Urothelium cell line (cell line): ENCODE results near the gene COL20A1.

Experiments
- DNase-seq: peaks from one replicate; pipeline ENCODE4 v3.0.0; 2011; ENCODE audit warnings: low spot score, mixed read lengths
- FAIRE-seq: peaks from 2 replicates; lab custom pipeline; 2011; peaks lifted over from hg19 to GRCh38; lab: Jason Lieb, UNC

COL20A1 gene

DNA sequence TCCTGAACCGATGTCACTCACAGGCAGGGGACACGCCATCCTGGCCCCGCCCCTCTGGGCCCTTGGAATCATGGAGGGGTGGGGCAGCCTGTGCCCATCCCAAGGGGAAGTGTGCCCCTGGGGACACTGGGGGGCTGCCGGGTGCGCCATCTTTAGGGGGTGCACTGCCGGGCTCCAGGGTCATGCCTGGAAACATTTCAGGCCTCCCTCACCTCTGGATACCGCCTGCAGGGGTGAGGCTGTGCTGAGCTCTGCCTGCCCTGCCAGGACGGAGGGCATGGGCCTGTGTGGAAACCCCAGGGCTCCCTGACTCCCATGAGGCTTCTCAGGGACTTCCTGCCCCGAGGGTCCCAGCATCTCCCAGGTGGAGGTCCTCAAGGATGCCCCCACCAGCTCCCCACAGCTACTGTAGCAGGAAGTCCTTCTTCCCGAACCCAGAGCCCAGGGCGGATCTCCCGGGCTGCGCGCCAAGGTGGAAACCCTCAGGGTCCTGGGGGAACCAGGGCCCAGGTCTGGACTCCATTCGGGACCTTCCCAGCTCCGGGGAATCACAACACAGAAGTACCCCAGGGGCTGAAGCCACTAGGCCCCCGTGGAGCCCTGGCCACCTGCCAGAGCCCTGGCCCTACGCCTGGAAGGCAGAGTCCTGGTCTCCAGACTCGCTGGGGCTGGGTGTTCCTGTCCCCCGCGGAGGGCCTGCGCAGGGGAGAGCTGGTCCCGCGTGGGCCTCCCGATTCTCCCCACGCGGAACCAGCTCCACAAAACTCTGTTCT lies 52.5 kb downstream of the COL20A1 start:
- no peak for DNase-seq
- no peak for FAIRE-seq

GRCh38 chr20:63346131-63347080 lies 53.4 kb downstream of the COL20A1 start:
- FAIRE-seq, result peak; percentile 17

DNA sequence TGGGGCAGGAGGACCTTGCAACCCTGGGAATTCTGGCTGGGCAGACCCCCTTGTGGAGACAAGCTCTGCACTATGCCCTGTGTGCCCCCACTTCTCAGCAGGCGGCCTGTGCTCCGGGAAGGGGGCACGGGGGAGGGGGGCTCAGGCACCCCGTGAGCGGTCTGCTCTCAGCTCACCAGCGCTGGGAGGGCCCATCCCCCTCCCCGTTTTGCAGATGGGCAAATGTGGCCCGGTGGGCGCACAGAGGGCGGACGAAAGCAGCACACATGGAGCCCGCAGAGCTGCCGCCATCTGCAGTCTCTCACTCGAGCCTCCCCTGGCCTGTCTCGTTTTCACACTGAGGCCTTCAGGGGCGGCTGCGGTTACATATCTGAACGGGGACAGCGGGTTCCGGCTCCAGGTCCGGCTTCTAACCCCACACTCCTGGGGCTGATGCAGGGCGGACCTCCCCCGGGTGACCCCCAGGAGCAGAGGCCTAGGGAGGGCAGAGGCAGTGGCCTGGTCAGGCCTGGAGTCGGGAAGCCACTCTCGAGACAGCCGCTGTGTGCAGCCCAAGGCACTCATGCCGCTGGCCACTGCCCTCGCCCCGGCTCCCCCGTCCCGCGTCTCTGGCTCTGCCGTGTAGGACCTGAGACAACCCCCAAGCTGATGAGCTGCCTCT lies 54.2 kb downstream of the COL20A1 start:
- FAIRE-seq (peak; percentile 74), DNase-seq (no peak)

More at GRCh38 chr20:63346131-63347080, 53.4 kb downstream of the COL20A1 start:
- DNase-seq, result no peak

DNA sequence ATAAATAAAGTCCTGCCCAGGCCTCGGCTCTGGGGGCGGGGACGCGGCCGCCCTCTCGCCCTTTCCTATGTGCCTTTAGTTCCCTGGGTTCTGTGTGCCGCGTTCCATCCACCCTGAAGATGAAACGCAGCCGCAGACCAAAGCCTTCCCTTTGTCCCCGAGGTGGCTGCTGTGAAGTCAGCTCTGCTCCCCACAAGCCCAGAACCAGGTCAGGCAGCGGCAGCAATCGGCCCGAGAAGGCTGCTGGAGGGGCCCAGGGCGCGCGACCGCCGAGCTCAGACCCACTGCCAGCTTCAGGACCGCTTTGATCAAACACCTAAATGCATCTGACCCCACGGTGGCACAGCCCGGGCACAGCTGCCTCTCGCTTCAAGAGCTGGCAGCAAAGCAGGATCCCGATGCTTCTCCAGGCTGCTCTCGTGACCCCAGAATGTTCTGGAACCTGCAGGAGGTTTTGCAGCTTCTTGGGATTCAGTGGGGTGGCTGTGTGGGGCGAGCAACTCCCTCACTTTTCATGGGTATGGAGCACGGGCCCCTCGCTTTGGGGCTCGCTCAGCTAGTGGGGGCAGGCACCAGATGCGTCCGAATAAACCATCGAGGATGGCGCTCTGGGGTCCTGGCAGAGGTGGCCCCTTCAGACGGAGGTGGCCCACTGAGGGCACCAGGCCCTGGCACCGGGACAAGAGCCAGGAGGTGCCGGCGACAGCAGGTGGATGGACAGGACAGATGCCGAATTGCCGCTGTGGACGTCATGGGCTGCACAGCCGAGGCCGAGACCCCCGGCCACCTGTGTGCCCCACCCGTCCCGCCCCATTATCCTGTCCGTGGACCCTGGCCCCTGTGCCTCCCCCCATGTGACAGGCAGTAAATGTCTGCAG lies 55.2 kb downstream of the COL20A1 start:
- DNase-seq, result no peak
- FAIRE-seq, result no peak

DNA sequence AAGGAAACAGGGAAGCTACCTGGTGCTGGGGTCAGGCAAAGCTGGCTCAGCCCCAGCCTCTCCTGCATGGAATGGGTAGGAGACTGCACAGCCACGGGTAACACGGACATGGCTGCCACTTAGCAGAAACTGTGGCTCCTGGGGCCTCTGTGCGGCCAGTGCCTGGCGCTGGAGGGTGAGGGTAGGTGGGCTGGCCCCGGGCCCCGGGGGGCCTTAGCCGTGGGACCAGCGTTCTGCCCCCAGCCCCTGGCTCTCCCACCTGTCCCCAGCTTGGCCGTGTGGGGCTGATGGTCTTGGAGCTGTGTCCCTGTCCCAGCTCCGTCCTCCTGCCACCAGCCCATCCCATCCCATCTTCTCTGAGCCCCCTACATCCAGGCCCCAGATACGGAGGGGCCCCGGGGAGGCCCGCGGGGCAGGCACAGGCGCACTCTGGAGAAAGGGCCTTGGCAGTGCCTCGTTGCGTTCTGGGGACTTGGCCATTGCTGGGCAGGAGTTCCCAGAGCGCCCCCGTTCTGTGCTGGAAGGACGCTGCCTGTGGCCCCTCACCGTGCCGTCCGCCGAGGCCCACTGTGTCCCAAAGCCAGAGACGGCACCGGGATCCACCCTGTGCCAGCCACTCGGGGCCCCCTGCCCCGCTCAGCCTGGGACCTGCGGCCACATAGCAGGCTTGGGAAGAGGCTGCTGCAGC lies 56.0 kb downstream of the COL20A1 start:
- no peak for FAIRE-seq

DNA sequence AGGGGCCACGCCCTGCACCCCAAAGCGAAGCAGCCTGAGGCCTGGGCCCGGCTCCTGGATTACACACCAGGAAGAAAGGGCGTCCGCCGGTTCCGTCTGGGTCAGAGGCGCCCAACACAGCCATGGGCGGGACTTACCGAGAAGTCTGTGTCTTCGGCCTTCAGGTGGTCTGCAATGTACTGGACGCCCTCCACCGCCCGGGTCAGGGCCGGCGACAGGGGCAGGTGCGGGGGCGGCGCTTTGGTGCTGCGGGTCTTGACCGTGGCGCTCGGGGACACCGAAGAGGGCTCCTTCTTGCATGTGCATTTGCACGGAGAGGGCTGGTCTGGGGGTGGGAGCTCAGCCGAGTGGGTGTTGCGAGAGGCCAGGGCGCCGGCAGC lies 56.5 kb downstream of the COL20A1 start:
- no peak for DNase-seq

More for the DNA sequence above, 56.0 kb downstream of the COL20A1 start:
- no peak for DNase-seq

GRCh38 chr20:63350196-63350595 lies 57.2 kb downstream of the COL20A1 start:
- peak; percentile 99 for FAIRE-seq

More for the DNA sequence above, 56.5 kb downstream of the COL20A1 start:
- no peak for FAIRE-seq

GRCh38 chr20:63350597-63351325 lies 57.8 kb downstream of the COL20A1 start:
- FAIRE-seq (peak; percentile 99), DNase-seq (no peak)

More at GRCh38 chr20:63350196-63350595, 57.2 kb downstream of the COL20A1 start:
- no peak for DNase-seq

DNA sequence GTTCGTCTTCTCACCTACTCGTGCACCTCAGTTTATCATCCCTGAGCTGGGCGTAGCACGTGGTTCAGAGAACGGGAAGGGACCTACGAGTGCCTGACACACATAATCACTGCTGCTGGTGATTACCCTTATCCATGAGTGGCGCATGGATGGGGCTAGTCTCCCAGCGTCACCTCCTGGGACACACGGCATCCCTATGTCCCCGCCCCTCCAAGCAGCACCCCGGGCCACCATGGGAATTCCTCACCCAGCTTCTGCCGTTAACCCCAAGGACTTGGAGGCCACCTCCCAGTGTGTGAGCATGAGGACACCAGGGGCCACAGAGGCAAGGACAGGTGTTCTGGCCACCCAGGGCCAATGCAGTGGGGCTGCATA lies 58.3 kb downstream of the COL20A1 start:
- DNase-seq, result no peak
- FAIRE-seq, result no peak

DNA sequence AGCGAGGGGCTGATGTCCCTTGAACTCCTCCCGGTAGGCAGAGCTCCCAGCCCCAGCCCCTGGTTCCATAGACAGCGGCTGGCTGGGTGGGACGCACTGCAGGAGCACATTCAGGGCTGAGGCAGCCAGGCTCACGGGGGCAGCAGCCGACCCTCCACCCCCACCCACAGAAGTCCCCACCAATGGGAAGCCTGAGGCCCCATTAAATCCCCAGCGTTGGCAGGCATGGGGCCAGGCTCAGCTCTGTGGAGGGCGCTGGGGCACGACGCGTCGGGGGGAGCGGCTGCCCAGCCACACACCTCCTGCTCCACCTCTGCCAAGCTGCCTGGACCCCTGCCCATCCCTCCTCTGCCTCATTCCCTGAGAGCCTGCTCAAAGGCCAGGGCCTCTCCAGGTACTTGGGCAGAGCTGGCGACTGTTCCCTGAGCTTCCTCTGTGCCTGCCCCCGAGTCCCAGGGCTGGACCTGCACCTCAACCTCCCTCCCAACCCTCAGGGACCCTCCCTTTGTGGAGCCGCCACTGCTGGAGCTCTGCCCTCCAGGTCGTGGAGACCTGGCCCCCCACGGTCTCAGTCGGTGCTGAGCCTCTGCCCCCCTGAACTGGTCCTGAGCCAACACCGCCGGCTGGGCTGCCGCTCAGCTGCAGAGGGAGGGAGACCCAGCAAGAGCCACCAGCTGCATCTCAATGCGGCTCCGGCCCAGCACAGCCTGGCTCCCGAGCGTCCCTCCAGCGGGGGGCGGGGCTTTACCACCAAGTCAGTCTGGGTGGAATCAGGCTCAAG lies 59.0 kb downstream of the COL20A1 start:
- DNase-seq (no peak), FAIRE-seq (peak; percentile 80)

DNA sequence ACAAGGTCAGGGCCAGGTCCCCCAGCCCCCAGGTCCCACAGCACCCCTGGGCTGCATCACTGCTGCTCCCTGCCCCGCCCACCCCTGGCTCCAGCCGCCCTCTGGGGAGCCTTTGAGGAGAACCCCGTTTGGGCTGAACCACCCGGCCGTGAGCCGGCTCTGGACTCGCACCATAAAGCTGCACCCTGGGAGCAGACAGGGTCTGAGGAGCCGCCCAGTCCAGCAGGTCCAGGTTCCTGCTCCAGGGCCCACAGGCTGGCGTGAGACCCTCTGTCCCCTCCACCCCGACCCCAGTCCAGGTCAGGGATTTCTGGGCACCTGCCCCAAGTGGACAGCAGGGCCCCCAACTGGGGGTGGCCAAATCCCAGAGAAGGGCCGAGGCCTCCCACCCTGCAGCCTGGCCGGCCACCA lies 59.8 kb downstream of the COL20A1 start:
- no peak for FAIRE-seq

GRCh38 chr20:63354636-63355350 lies 61.8 kb downstream of the COL20A1 start:
- no peak for DNase-seq
- FAIRE-seq, result no peak

More for the DNA sequence above, 59.8 kb downstream of the COL20A1 start:
- DNase-seq, result no peak

- no peak for FAIRE-seq
Measured at GRCh38 chr20:63355781-63356295, 62.9 kb downstream of the COL20A1 start.

DNA sequence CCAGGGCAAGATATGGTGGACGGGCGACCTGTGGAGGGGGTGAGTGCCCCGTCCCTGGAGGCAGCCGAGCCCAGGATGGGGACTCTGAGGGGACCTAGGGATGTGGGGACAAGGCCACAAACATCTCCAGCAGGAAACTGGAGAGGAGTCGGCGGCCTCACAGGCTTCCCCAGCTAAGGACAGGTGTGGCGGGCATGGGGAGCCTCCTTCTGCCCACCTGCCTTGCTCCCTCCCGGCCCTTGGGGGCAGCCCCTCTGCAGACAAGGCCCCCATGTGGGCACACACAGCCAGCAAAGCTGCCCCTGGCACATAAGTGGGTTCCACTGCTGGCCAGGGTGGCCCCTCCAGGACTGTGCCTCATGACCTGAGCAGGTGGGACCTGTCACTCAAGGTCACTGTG lies 63.5 kb downstream of the COL20A1 start:
- DNase-seq (no peak), FAIRE-seq (no peak)

More at GRCh38 chr20:63355781-63356295, 62.9 kb downstream of the COL20A1 start:
- no peak for DNase-seq

DNA sequence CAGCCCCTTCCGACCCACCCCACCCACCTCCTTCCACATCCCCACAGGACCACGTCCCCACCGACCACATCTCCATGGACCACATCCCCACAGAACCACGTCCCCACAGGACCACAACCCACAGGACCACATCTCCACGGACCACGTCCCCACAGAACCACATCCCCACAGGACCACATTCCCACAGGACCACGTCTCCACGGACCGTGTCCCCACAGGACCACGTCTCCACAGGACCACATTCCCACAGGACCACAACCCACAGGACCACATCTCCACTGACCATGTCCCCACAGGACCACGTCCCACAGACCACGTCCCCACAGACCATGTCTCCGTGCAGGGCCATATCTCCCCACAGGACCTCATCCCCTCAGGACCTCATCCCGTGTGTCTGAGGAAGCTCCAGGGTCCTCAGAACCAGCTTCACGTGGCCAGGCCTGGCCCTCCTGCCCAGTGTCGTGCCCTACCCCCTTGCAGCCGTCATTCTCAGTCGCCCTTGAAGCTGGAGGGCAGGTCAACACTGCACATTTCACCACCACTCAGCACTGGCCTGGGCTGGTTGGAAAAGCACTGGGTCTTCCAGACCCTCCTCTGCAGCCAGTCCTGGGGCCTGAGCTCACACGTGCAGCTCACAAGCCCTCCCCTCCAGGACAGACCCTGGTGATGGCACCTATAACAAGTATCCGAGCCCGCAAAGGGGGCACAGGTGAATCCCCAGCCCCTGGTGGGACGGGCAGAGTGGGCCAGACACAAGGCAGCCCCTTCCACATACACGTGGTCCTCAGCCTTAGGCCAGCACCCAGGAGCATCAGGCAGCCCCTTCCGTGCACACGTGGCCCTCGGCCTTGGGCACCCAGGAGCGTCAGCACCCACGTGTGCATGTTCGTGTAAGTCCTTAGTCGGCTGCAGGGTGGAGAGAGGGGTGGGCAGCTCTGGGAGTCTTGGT lies 64.2 kb downstream of the COL20A1 start:
- peak; percentile 79 for FAIRE-seq
- DNase-seq, result no peak
